Esophagus muscularis mucosa (tissue), 4 donors: ENCODE data around the gene SLCO4A1. TPM values are rescaled to one million over a fixed set of nuclear protein-coding genes. Genes with fewer than 3 reads are reported as not detected.

ENCODE experiments used
- DNase-seq: peaks from one replicate; pipeline ENCODE4 v3.0.0-alpha.2; 2017; ENCODE audit errors: extremely low spot score
- H3K27ac ChIP-seq, 4 donors: fragments of 200-600 bp; sonication (generic); replicated peaks in 1 of 4; 1 replicate in 3 of 4; 2 replicates in 1 of 4; pipeline ENCODE4 v1.5.1; 2016 to 2019; ENCODE audit warnings: mild to moderate bottlenecking in 1 of 4
- H3K27me3 ChIP-seq, 4 donors: fragments of 200-600 bp; sonication (generic); one replicate each; pipeline versions ENCODE4 v1.5.1 to v1.6.0; 2016 to 2019
- H3K36me3 ChIP-seq, 4 donors: fragments of 200-600 bp; sonication (generic); one replicate each; pipeline ENCODE4 v1.5.1; 2016 to 2019
- H3K4me1 ChIP-seq, 4 donors: fragments of 200-600 bp; sonication (generic); one replicate each; pipeline ENCODE4 v1.5.1; 2016 to 2019
- H3K4me3 ChIP-seq, 4 donors: fragments of 200-600 bp; sonication (generic); 1 replicate in 2 of 4; 2 replicates in 2 of 4; pipeline ENCODE4 v1.5.1; 2016 to 2019; ENCODE audit warnings: mild to moderate bottlenecking in 4 of 4, moderate library complexity in 1 of 4
- H3K9me3 ChIP-seq, 4 donors: fragments of 200-600 bp; sonication (generic); 1 replicate in 3 of 4; 2 replicates in 1 of 4; pipeline ENCODE4 v1.5.1; 2016 to 2019
- EP300 ChIP-seq: sonication (generic); formaldehyde crosslinking; IDR thresholded peaks from one replicate; pipeline ENCODE4 v1.6.1; 2017; ENCODE audit warnings: antibody characterized with exemption
- POLR2A ChIP-seq: fragments of 450-650 bp; IDR thresholded peaks from one replicate; pipeline ENCODE4 v1.6.1; 2017; ENCODE audit warnings: antibody characterized with exemption, moderate library complexity, mild to moderate bottlenecking, low read depth
- POLR2AphosphoS5 ChIP-seq, 2 donors: sonication (generic); formaldehyde crosslinking; IDR thresholded peaks; one replicate each; pipeline ENCODE4 v1.6.1; 2017; ENCODE audit warnings: antibody characterized with exemption in 2 of 2
- WGBS: methylation state at CpG from one replicate; pipeline ENCODE4 v1.1.5; 2018; 5-methylcytosine and 5-hydroxymethylcytosine counted together
- intact Hi-C: fragments of 100-400 bp; cut with DNase I; formaldehyde crosslinking; loops from one replicate; pipeline ENCODE4 v1.15.1; 2023
- total RNA-seq, 4 donors: library from RNA; depleted of rRNA; stranded (reverse); fragments of >200 nt; gene quantifications; one replicate each; pipeline versions ENCODE4 v1.1.0 to v1.2.1, GENCODE V29; 2016
- TF ChIP-seq, protein P1 (sequence below), 3 experiments: fragments of 200-600 bp in 2 of 3; fragments of 450-650 bp in 1 of 3; sonication (generic) in 2 of 3; IDR thresholded peaks; one replicate each; pipeline ENCODE4 v1.5.1; 2017 to 2019; ENCODE audit warnings: antibody characterized with exemption in 3 of 3, mild to moderate bottlenecking in 2 of 3, moderate library complexity in 1 of 3

The SLCO4A1 gene
- total RNA-seq, 4 donors from 2014 or later: 10.0 to 42.4 (median 30.1) TPM

DNA sequence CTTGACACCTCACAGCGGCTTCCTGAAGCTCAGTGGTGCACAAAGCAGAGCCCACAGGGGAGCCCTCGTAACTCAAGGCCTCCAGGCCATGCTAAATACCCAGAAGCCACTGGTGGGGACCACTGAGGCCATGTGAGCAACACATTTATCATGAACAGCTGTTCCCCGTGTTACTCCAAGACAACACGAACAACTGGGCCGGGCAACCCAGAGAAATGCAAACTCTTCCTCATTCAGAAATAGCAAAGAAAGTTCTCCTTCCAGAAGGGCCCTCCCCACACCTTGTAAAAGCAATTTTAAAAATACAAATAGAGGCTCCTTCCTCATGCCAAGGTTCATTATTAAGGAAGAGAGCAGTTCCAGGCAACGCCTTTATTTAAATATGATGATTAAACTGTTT is 36.3 kb upstream of the SLCO4A1 start:
- TF ChIP-seq, protein P1, sequence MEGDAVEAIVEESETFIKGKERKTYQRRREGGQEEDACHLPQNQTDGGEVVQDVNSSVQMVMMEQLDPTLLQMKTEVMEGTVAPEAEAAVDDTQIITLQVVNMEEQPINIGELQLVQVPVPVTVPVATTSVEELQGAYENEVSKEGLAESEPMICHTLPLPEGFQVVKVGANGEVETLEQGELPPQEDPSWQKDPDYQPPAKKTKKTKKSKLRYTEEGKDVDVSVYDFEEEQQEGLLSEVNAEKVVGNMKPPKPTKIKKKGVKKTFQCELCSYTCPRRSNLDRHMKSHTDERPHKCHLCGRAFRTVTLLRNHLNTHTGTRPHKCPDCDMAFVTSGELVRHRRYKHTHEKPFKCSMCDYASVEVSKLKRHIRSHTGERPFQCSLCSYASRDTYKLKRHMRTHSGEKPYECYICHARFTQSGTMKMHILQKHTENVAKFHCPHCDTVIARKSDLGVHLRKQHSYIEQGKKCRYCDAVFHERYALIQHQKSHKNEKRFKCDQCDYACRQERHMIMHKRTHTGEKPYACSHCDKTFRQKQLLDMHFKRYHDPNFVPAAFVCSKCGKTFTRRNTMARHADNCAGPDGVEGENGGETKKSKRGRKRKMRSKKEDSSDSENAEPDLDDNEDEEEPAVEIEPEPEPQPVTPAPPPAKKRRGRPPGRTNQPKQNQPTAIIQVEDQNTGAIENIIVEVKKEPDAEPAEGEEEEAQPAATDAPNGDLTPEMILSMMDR (IDR thresholded peaks at IDR 0.05): no peak
- no peak for TF ChIP-seq POLR2A
- TF ChIP-seq POLR2AphosphoS5 (IDR thresholded peaks at IDR 0.05): no peak
- TF ChIP-seq EP300: no peak
- DNase-seq: no peak
- Histone ChIP-seq H3K9me3 (no peaks in the 10 kb centered on the region), H3K27ac (no peak overlapping the region), H3K36me3 (no peaks in the 10 kb centered on the region), H3K27me3 (peaks cover 0 to 79% (median 5%) of the 10 kb centered on the region in 4 donors), H3K4me1 (peaks cover 30 to 38% (median 33%) of the 10 kb centered on the region in 4 donors), H3K4me3 (no peak overlapping the region)
- intact Hi-C loops: no loop called here
- 58% methylated on average over 5 of the region's 6 CpGs for WGBS

DNA sequence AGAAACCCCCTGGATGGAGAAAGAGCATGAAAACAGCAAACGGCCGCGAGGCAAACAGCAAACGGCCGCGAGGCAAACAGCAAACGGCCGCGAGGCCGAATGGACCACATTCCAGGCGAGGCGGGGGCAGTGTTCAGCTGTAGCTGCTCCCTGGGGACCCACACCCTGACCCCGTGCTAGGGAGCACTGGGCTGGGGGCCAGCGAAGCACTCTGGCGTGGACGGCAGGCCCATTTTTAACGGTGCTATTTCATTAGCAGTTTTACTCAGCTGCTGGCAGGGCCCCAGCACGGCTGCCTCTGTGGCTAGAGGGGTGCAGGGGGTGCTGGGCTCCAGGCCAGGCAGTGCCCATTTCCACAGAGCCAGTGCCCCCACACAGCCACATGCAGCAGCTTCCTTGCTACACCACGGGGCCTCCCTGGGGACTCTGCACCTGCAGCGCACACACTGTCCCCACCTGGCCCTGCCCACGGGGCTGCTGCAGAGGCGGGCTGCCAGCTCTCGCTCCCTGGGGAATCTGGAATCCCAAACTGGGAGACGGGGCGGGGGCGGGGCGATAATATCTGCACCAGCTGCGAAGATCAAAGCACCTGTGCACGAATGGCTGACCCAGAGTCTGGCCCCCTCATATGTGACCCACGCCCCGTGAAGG is 35.6 kb upstream of the SLCO4A1 start:
- TF ChIP-seq EP300: no peak
- TF ChIP-seq POLR2AphosphoS5 (IDR thresholded peaks at IDR 0.05): no peak
- TF ChIP-seq, protein P1 (IDR thresholded peaks at IDR 0.05): no peak
- TF ChIP-seq POLR2A: no peak
- DNase-seq: no peak
- Histone ChIP-seq H3K27ac (no peak overlapping the region), H3K36me3 (no peaks in the 10 kb centered on the region), H3K9me3 (no peaks in the 10 kb centered on the region), H3K4me3 (no peak overlapping the region), H3K4me1 (peaks cover 30 to 38% (median 33%) of the 10 kb centered on the region in 4 donors), H3K27me3 (peaks cover 0 to 79% (median 5%) of the 10 kb centered on the region in 4 donors)
- intact Hi-C loops: no loop called here
- WGBS: 51% methylated on average over 14 of the region's 31 CpGs

DNA sequence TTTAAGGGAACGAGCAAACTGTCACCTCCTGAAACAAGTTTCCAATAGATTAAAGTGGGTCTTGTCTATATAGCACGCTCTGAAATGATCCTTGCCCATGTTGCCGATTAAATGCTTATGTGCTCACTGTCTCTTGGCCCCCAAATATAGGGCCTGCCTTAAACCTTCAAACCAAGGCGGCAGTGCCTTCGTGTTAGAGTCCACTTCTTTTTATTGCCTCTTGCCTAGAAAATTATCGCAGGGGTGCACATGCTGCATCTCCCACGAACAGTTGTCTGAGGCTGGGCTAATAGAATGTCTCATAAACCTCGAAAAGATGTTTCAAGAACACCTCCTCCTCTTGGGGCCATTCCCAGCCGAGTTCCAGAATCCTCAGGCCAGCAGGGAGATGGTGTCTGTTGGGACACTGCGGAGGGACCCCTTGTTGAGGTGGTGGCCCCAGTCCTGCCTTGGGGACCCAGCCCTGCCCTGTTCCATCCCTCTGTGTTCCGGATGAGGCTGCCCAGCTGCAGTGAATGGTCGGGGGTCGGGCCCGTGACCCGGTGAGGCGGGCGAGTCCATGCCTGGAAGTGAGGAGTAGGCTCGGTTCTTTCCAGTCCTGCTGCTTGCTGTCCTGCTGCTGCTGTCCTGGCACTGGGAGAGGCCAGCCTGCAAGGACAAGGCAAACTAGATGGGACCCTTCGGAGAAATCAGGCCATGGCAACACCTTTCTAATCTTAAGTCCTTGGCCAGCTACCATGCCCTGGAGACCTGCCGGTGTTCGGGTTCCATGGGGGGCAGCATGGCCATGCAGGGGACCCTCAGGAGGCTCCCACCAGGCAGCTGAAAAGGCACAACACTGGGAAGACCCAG is 34.7 kb upstream of the SLCO4A1 start:
- H3K27ac ChIP-seq: no peak overlapping the region
- TF ChIP-seq EP300 (no peak), POLR2AphosphoS5 (IDR thresholded peaks at IDR 0.05) (no peak), POLR2A (no peak)
- TF ChIP-seq, protein P1 (IDR thresholded peaks at IDR 0.05): no peak
- DNase-seq: no peak
- whole genome bisulfite sequencing: 92% methylated on average over 10 of the region's 21 CpGs
- peaks cover 0 to 78% (median 5%) of the 10 kb centered on the region in 4 donors for H3K27me3 ChIP-seq
- no peaks in the 10 kb centered on the region for H3K9me3 ChIP-seq
- H3K4me3 ChIP-seq: no peak overlapping the region
- intact Hi-C loops: no loop called here
- no peaks in the 10 kb centered on the region for H3K36me3 ChIP-seq
- peaks cover 30 to 34% (median 33%) of the 10 kb centered on the region in 4 donors for H3K4me1 ChIP-seq

DNA sequence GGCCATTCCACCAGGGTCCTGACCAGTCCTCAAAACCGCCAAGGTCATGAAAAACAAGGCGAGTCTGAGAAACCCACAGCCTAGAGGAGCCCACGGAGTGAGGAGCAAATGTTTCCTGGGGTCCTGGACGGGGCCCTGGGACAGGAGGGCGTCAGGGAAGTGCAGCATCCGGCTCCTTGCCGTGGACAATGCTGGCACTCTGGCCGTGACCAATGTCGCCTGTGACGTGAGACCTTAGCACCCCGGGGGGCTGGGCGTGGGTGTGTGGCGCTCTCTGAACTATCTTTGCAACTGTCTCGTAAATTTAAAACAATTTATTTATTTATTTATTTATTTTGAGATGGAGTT is 34.1 kb upstream of the SLCO4A1 start:
- H3K4me3 ChIP-seq: no peak overlapping the region
- no peaks in the 10 kb centered on the region for H3K36me3 ChIP-seq
- WGBS: 94% methylated on average over 14 of the region's 14 CpGs
- peaks cover 0 to 72% (median 4%) of the 10 kb centered on the region in 4 donors for H3K27me3 ChIP-seq
- DNase-seq: no peak
- no peak overlapping the region for H3K27ac ChIP-seq
- no peak for TF ChIP-seq EP300
- H3K9me3 ChIP-seq: no peaks in the 10 kb centered on the region
- intact Hi-C loops: no loop called here
- peaks cover 25 to 29% (median 28%) of the 10 kb centered on the region in 4 donors for H3K4me1 ChIP-seq

DNA sequence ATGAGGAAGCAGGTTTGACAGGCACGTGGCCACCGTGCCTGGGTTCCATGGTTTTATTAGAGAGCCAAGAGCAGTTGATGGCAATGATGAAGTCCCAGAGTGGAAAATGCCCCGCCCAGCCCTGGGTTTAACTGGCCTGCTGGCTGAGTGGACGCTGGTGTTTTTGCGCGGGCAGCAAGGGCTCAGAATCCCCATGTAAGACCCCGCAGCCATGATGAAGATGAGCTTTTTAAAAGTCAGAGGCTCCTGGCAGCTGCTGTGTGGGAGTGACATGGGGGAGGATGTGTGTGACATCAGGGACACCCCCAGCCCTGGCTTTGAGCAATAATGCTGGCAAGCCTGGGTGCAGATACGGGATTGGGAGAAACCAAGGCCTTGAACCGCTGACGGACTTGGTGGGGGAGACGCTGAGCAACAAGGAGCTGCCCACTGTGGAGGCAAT is 33.0 kb upstream of the SLCO4A1 start:
- intact Hi-C loops: no loop called here
- no peaks in the 10 kb centered on the region for H3K9me3 ChIP-seq

More for the DNA sequence above, 33.0 kb upstream of the SLCO4A1 start:
- WGBS: 93% methylated on average over 11 of the region's 11 CpGs
- peaks cover 16 to 20% (median 17%) of the 10 kb centered on the region in 4 donors for H3K4me1 ChIP-seq
- no peak overlapping the region for H3K27ac ChIP-seq
- H3K27me3 ChIP-seq: peaks cover 0 to 61% (median 0%) of the 10 kb centered on the region in 4 donors
- no peaks in the 10 kb centered on the region for H3K36me3 ChIP-seq
- no peak overlapping the region for H3K4me3 ChIP-seq
- TF ChIP-seq, protein P1 (IDR thresholded peaks at IDR 0.05): no peak
- TF ChIP-seq POLR2A: no peak
- TF ChIP-seq EP300: no peak
- TF ChIP-seq POLR2AphosphoS5 (IDR thresholded peaks at IDR 0.05): no peak
- no peak for DNase-seq
